Body of pancreas (tissue), 4 donors: Measurements from ENCODE around the gene CT45A8.

Experiments
- POLR2A ChIP-seq, 3 donors: fragments of 450-650 bp; IDR thresholded peaks; one replicate each; pipeline ENCODE4 v1.6.1; 2016; ENCODE audit warnings: antibody characterized with exemption in 3 of 3, mild to moderate bottlenecking in 2 of 3
- TF ChIP-seq, protein P1 (sequence below), 7 experiments: fragments of 450-650 bp in 4 of 7; fragments of 200-600 bp in 3 of 7; sonication (generic) in 3 of 7; IDR thresholded peaks; one replicate each; pipeline ENCODE4 v1.5.1; 2016 to 2019; ENCODE audit warnings: antibody characterized with exemption in 7 of 7

DNA sequence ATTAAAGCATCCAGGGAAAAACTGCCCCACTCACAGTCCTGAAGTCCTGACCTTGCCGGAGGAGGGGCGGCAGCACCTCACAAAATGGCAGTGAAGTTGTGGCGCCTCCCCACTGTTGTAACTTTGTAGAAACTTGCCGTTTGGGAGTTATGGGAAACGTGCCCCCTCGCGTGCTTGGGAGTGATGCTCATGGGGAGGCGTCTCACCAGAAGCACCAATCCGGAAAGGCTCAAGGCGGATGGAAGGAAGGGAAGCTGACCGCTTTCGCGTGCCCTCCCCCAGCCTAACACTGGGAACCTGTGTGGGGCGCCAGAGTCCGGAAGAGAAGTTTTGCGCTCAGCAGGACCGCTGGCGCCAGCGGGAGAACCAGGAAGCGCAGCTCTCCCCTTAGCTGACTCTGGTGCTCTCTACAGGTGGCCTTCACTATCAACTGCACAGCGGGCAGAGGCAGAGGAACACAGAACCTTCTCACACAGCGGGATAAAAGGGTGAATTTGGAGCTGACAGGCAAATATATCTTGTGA lies 39.0 kb upstream of the CT45A8 start, which contains the start of the genes CT45A10 and SAGE1:
- TF ChIP-seq, protein P1, sequence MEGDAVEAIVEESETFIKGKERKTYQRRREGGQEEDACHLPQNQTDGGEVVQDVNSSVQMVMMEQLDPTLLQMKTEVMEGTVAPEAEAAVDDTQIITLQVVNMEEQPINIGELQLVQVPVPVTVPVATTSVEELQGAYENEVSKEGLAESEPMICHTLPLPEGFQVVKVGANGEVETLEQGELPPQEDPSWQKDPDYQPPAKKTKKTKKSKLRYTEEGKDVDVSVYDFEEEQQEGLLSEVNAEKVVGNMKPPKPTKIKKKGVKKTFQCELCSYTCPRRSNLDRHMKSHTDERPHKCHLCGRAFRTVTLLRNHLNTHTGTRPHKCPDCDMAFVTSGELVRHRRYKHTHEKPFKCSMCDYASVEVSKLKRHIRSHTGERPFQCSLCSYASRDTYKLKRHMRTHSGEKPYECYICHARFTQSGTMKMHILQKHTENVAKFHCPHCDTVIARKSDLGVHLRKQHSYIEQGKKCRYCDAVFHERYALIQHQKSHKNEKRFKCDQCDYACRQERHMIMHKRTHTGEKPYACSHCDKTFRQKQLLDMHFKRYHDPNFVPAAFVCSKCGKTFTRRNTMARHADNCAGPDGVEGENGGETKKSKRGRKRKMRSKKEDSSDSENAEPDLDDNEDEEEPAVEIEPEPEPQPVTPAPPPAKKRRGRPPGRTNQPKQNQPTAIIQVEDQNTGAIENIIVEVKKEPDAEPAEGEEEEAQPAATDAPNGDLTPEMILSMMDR (IDR thresholded peaks at IDR 0.05), result no peak
- TF ChIP-seq POLR2A (IDR thresholded peaks at IDR 0.05), result no peak
